ENCODE results near the gene PIPOX. TPM values are rescaled to one million over a fixed set of nuclear protein-coding genes. Genes with fewer than 3 reads are reported as not detected.

The PIPOX gene
- total and polyA plus RNA-seq, 2 donors (not counting 3 experiments of a cell fraction or from before 2014, with no cell fraction given) = 0.62 to 2.5 TPM

DNA sequence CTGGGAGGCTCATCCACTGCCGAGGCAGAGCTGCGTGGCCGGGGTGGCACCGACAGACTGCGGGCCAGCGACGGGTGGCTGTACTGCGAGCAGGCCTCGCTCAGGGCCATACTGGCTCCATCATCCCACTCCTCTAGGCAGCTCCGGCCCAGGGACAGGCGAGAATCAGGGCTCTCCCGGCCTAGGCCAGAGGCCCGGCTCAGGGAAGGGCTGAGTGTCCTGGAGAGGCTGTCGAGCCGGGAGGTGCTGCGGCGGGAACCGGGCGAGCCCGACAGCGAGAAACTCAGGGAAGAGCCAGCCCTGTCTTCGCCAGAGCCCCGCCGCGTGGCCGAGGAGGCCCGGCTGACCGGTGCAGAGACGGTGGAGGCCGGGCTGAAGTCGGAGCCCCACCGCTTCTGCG lies 37.4 kb downstream of the PIPOX start:
- H3K79me2 ChIP-seq (ENCODE audit: control insufficient read depth, insufficient read depth, low read length) = no peaks in the 10 kb centered on the region
- no peaks in the 10 kb centered on the region for H3K36me3 ChIP-seq (ENCODE audit: control insufficient read depth in 2 of 2, extremely low read depth in 1 of 2, insufficient read depth in 2 of 2, low read length in 2 of 2)
- no peaks in the 10 kb centered on the region for H4K20me1 ChIP-seq (replicated peaks; ENCODE audit: control insufficient read depth, extremely low read depth, insufficient read depth, low read length)
- no peak overlapping the region for H3K9ac ChIP-seq (replicated peaks; ENCODE audit: extremely low read depth, insufficient read depth, low read length)
- POLR2A ChIA-PET = no interaction called here
- FAIRE-seq = no peak
- dilution Hi-C loops (cut with MboI; ENCODE audit: extremely low pct_ligation_motif_present, low sequenced_read_pairs) = no loop called here
- H3K9me3 ChIP-seq (replicated peaks; ENCODE audit: control insufficient read depth, insufficient read depth, low read length) = no peaks in the 10 kb centered on the region
- no TSS peak for BruUV-seq (replicated peaks)
- intact Hi-C loops (cut with micrococcal nuclease) = no loop called here
- H3K4me1 ChIP-seq (ENCODE audit: control insufficient read depth, extremely low read depth, insufficient read depth, low read length) = no peaks in the 10 kb centered on the region
- H3K27me3 ChIP-seq (ENCODE audit: control insufficient read depth in 2 of 2, insufficient read depth in 2 of 2, low read length in 2 of 2) = no peaks in the 10 kb centered on the region
- no peak for DNase-seq (ENCODE audit: low read depth, low spot score)
- no peak overlapping the region for H3K4me3 ChIP-seq (replicated peaks in 1 of 3; ENCODE audit: insufficient read depth in 1 of 3, low read depth in 1 of 3, low read length in 3 of 3)
- no peak for TF ChIP-seq FOS (IDR thresholded peaks at IDR 0.05; ENCODE audit: borderline replicate concordance, insufficient read depth, low read length)
- TF ChIP-seq, protein P1, sequence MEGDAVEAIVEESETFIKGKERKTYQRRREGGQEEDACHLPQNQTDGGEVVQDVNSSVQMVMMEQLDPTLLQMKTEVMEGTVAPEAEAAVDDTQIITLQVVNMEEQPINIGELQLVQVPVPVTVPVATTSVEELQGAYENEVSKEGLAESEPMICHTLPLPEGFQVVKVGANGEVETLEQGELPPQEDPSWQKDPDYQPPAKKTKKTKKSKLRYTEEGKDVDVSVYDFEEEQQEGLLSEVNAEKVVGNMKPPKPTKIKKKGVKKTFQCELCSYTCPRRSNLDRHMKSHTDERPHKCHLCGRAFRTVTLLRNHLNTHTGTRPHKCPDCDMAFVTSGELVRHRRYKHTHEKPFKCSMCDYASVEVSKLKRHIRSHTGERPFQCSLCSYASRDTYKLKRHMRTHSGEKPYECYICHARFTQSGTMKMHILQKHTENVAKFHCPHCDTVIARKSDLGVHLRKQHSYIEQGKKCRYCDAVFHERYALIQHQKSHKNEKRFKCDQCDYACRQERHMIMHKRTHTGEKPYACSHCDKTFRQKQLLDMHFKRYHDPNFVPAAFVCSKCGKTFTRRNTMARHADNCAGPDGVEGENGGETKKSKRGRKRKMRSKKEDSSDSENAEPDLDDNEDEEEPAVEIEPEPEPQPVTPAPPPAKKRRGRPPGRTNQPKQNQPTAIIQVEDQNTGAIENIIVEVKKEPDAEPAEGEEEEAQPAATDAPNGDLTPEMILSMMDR (IDR thresholded peaks at IDR 0.05; ENCODE audit: extremely low read depth in 1 of 2, insufficient read depth in 1 of 2, low read depth in 1 of 2, low read length in 2 of 2) = no peak
- TF ChIP-seq POLR2A (IDR thresholded peaks at IDR 0.05; ENCODE audit: low read depth, low read length) = no peak
- TF ChIP-seq MYC (IDR thresholded peaks at IDR 0.05; ENCODE audit: low read depth, low read length) = no peak
- no peak for TF ChIP-seq EZH2 (IDR thresholded peaks at IDR 0.05; ENCODE audit: borderline replicate concordance, low read depth, low read length, severe bottlenecking)
- TF ChIP-seq JUN (IDR thresholded peaks at IDR 0.05; ENCODE audit: borderline replicate concordance, insufficient read depth, insufficient read length, low read depth) = no peak
- TF ChIP-seq POLR2AphosphoS5 (IDR thresholded peaks at IDR 0.05; ENCODE audit: insufficient read depth, low read depth, low read length) = no peak
- TF ChIP-seq GATA2 (IDR thresholded peaks at IDR 0.05; ENCODE audit: insufficient read depth, insufficient read length, low read depth, low read length) = no peak
- TF ChIP-seq, protein P2, sequence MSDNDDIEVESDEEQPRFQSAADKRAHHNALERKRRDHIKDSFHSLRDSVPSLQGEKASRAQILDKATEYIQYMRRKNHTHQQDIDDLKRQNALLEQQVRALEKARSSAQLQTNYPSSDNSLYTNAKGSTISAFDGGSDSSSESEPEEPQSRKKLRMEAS (IDR thresholded peaks at IDR 0.05; ENCODE audit: insufficient read depth, insufficient read length) = no peak
- no peaks in the 10 kb centered on the region for H3K9me1 ChIP-seq (replicated peaks; ENCODE audit: control insufficient read depth, extremely low read depth, insufficient read depth, low read length)
- H3K27ac ChIP-seq (ENCODE audit: insufficient read depth, low read depth, low read length) = no peak overlapping the region
- no peak overlapping the region for H2AFZ ChIP-seq (ENCODE audit: low read depth, low read length)
- CTCF ChIA-PET = interaction anchor here (1.3 to 2.6 kb wide), 3 partner anchors 31 to 115 kb away, joined by 3 to 10 read pairs (median 4); no protein-coding TSS in a partner anchor
- H3K4me2 ChIP-seq (ENCODE audit: insufficient read depth, low read length) = no peak overlapping the region
